A549 (cell line): ENCODE data around the gene ZBTB37. TPM values are rescaled to one million over a fixed set of nuclear protein-coding genes. Genes with fewer than 3 reads are reported as not detected.

ENCODE experiments used
- ATAC-seq, 2 experiments: fragments of 200-7000 bp in 1 of 2; fragments of >200 bp in 1 of 2; cut with Nextera tagmentation in 1 of 2; cut with Tn5 transposase in 1 of 2; 3 replicates each; pipeline versions ENCODE4 v1.8.0 to v1.9.1; 2018 to 2020; ENCODE audit warnings: mild to moderate bottlenecking in 1 of 2, moderate library complexity in 1 of 2
- CTCF ChIA-PET: fragments of 300-600 bp; sonication (Branson Sonifier 250); formaldehyde crosslinking; extraction: SDS; loops from one replicate; lab custom pipeline; 2021; ENCODE audit warnings: antibody characterized with exemption, inconsistent platforms; lab: Yijun Ruan, JAX
- POLR2A ChIA-PET: fragments of 350-600 bp; formaldehyde crosslinking; extraction: SDS; loops from one replicate; lab custom pipeline; 2021; ENCODE audit warnings: antibody characterized with exemption, inconsistent platforms; lab: Yijun Ruan, JAX
- DNase-seq, 2 experiments: peaks; one replicate each; pipeline versions ENCODE4 v3.0.0 to v3.0.0-alpha.2; 2011 to 2016; ENCODE audit warnings: low read depth in 1 of 2, low spot score in 1 of 2
- FAIRE-seq: peaks from 2 replicates; lab custom pipeline; 2011; peaks lifted over from hg19 to GRCh38; lab: Jason Lieb, UNC
- H3K27ac ChIP-seq, 2 experiments: fragments of >200 bp; sonication (Bioruptor Twin); formaldehyde crosslinking; 3 replicates each; pipeline ENCODE4 v1.5.1; 2016 to 2017
- H3K4me1 ChIP-seq: fragments of >200 bp; sonication (Bioruptor Twin); formaldehyde crosslinking; 3 replicates; pipeline ENCODE4 v1.6.1; 2016
- H3K4me2 ChIP-seq: fragments of >200 bp; sonication (Bioruptor Twin); formaldehyde crosslinking; 3 replicates; pipeline ENCODE4 v1.6.1; 2016
- H3K4me3 ChIP-seq: fragments of >200 bp; sonication (Bioruptor Twin); formaldehyde crosslinking; 3 replicates; pipeline ENCODE4 v1.5.1; 2016
- H3K9me3 ChIP-seq: fragments of >200 bp; sonication (Bioruptor Twin); formaldehyde crosslinking; 3 replicates; pipeline ENCODE4 v1.6.1; 2016
- BHLHE40 ChIP-seq: IDR thresholded peaks from 2 replicates; pipeline ENCODE4 v1.6.1; 2012; ENCODE audit warnings: low read depth, low read length, inconsistent platforms
- CBX2 ChIP-seq: fragments of 200-600 bp; sonication (generic); IDR thresholded peaks from 2 replicates; pipeline ENCODE4 v1.6.1; 2016; ENCODE audit warnings: low read depth, mild to moderate bottlenecking, borderline replicate concordance
- CBX8 ChIP-seq: fragments of 200-600 bp; sonication (generic); IDR thresholded peaks from 2 replicates; pipeline ENCODE4 v1.6.1; 2016
- CEBPB ChIP-seq, 2 experiments: fragments of >200 bp in 1 of 2; sonication (Bioruptor Twin) in 1 of 2; formaldehyde crosslinking in 1 of 2; IDR thresholded peaks; 2 replicates each; pipeline ENCODE4 v1.6.1; 2012 to 2016
- CHD4 ChIP-seq: fragments of 200-600 bp; sonication (generic); IDR thresholded peaks from 2 replicates; pipeline ENCODE4 v1.6.1; 2016; ENCODE audit warnings: antibody characterized with exemption, mild to moderate bottlenecking, borderline replicate concordance
- EHF ChIP-seq: fragments of 250-450 bp; sonication (Bioruptor Pico); IDR thresholded peaks from 2 replicates; pipeline ENCODE4 v1.5.0; 2020; ENCODE audit warnings: mild to moderate bottlenecking
- EHMT2 ChIP-seq: fragments of 200-600 bp; sonication (generic); IDR thresholded peaks from 2 replicates; pipeline ENCODE4 v1.6.1; 2016; ENCODE audit warnings: antibody characterized with exemption, low read depth, mild to moderate bottlenecking, moderate library complexity
- ESRRA ChIP-seq: fragments of 150-350 bp; IDR thresholded peaks from 2 replicates; pipeline ENCODE4 v1.6.1; 2014; ENCODE audit warnings: mild to moderate bottlenecking, low read length, borderline replicate concordance
- FOXS1 ChIP-seq: fragments of 250-450 bp; sonication (Bioruptor Pico); IDR thresholded peaks from 2 replicates; pipeline ENCODE4 v1.5.0; 2020; ENCODE audit warnings: mild to moderate bottlenecking, moderate library complexity
- HEYL ChIP-seq: fragments of 250-450 bp; sonication (Bioruptor Pico); IDR thresholded peaks from 2 replicates; pipeline ENCODE4 v1.8.0; 2021; ENCODE audit warnings: mild to moderate bottlenecking, moderate library complexity
- HOXA7 ChIP-seq: fragments of 250-450 bp; sonication (Bioruptor Pico); IDR thresholded peaks from 2 replicates; pipeline ENCODE4 v1.5.0; 2020; ENCODE audit warnings: mild to moderate bottlenecking, moderate library complexity
- KDM1A ChIP-seq: fragments of 200-600 bp; sonication (generic); IDR thresholded peaks from 2 replicates; pipeline ENCODE4 v1.6.1; 2016; ENCODE audit warnings: low read depth, mild to moderate bottlenecking
- MAFK ChIP-seq: fragments of 450-650 bp; IDR thresholded peaks from 2 replicates; pipeline ENCODE4 v1.6.1; 2014; ENCODE audit not compliant: partially characterized antibody
- MYC ChIP-seq: IDR thresholded peaks from 2 replicates; pipeline ENCODE4 v1.6.1; 2012; ENCODE audit warnings: mild to moderate bottlenecking, inconsistent platforms, low read length, improper control_type of control experiment, borderline replicate concordance
- NFE2L2 ChIP-seq: fragments of 150-350 bp; conservative IDR thresholded peaks from 2 replicates; pipeline ENCODE4 v1.6.1; 2014; ENCODE audit warnings: low read length
- NR3C1 ChIP-seq: fragments of >200 bp; sonication (Bioruptor Twin); formaldehyde crosslinking; IDR thresholded peaks from 3 replicates; pipeline ENCODE4 v1.6.1; 2017
- PHF8 ChIP-seq: fragments of 200-600 bp; sonication (generic); IDR thresholded peaks from 2 replicates; pipeline ENCODE4 v1.6.1; 2016; ENCODE audit warnings: low read depth, mild to moderate bottlenecking, antibody characterized with exemption, moderate library complexity, borderline replicate concordance
- POLR2A ChIP-seq: IDR thresholded peaks from 2 replicates; pipeline ENCODE4 v1.6.1; 2012; ENCODE audit warnings: mild to moderate bottlenecking, low read length
- RAD21 ChIP-seq, 2 experiments: fragments of >200 bp in 1 of 2; sonication (Bioruptor Twin) in 1 of 2; formaldehyde crosslinking in 1 of 2; IDR thresholded peaks in 1 of 2; conservative IDR thresholded peaks in 1 of 2; 2 replicates in 1 of 2; 3 replicates in 1 of 2; pipeline ENCODE4 v1.6.1; 2012 to 2018; ENCODE audit warnings: inconsistent platforms in 1 of 2
- RCOR1 ChIP-seq: fragments of 150-350 bp; IDR thresholded peaks from 2 replicates; pipeline ENCODE4 v1.6.1; 2014; ENCODE audit warnings: antibody characterized with exemption, low read length, low read depth
- RFX5 ChIP-seq: fragments of 450-650 bp; IDR thresholded peaks from 2 replicates; pipeline ENCODE4 v1.7.1; 2014; ENCODE audit warnings: antibody characterized with exemption, mild to moderate bottlenecking, moderate library complexity
- RNF2 ChIP-seq: fragments of 200-600 bp; sonication (generic); IDR thresholded peaks from 2 replicates; pipeline ENCODE4 v1.6.1; 2016; ENCODE audit warnings: low read depth, mild to moderate bottlenecking, antibody characterized with exemption, moderate library complexity, borderline replicate concordance
- SMC3 ChIP-seq: fragments of >200 bp; sonication (Bioruptor Twin); formaldehyde crosslinking; IDR thresholded peaks from 3 replicates; pipeline ENCODE4 v1.6.1; 2018; ENCODE audit warnings: inconsistent platforms
- SREBF2 ChIP-seq: fragments of 450-650 bp; IDR thresholded peaks from 2 replicates; pipeline ENCODE4 v1.6.1; 2014; ENCODE audit warnings: mild to moderate bottlenecking, moderate library complexity
- TFCP2L1 ChIP-seq: fragments of 250-450 bp; sonication (Bioruptor Pico); IDR thresholded peaks from 2 replicates; pipeline ENCODE4 v1.5.0; 2021; ENCODE audit warnings: mild to moderate bottlenecking
- TP53 ChIP-seq: fragments of 250-450 bp; sonication (Bioruptor Pico); IDR thresholded peaks from 2 replicates; pipeline ENCODE4 v1.5.0; 2021; ENCODE audit warnings: mild to moderate bottlenecking, moderate library complexity
- ZC3H11A ChIP-seq: fragments of 450-650 bp; IDR thresholded peaks from 2 replicates; pipeline ENCODE4 v1.6.1; 2014; ENCODE audit warnings: antibody characterized with exemption, mild to moderate bottlenecking
- ZNF302 ChIP-seq: fragments of 250-450 bp; sonication (Bioruptor Pico); IDR thresholded peaks from 2 replicates; pipeline ENCODE4 v1.9.0; 2021; ENCODE audit warnings: inconsistent platforms, mild to moderate bottlenecking, moderate library complexity
- ZSCAN20 ChIP-seq: fragments of 250-450 bp; sonication (Bioruptor Pico); IDR thresholded peaks from 2 replicates; pipeline ENCODE4 v1.8.0; 2022; ENCODE audit warnings: mild to moderate bottlenecking, moderate library complexity
- WGBS: methylation state at CpG from one replicate; pipeline ENCODE4 v1.1.6; 2017; ENCODE audit errors: missing lambda C conversion rate; 5-methylcytosine and 5-hydroxymethylcytosine counted together
- polyA plus RNA-seq, 4 experiments: library from polyadenylated mRNA; depleted of rRNA in 3 of 4; stranded (reverse); fragments of >200 nt; fragmentation: RNase III in 1 of 4; extraction: RNeasy Plus Mini Kit Qiagen cat#74134 plus additional on column Dnase treatment in 1 of 4; gene quantifications; 2 replicates in 3 of 4; 3 replicates in 1 of 4; pipeline ENCODE4 v1.2.3, GENCODE V29; 2011 to 2017

ZBTB37 gene
- polyA plus RNA-seq, 2 of the 4 experiments (the other 2 are of a cell fraction), result 1.0 to 3.0 TPM

- no peak for TF ChIP-seq CHD4
- TF ChIP-seq RNF2, result no peak
- TF ChIP-seq NFE2L2, result no peak
- no peak for TF ChIP-seq PHF8
- no peak for TF ChIP-seq HEYL (CRISPR knock-in tag)
- no peak for TF ChIP-seq FOXS1 (CRISPR knock-in tag)
- no peak for TF ChIP-seq ESRRA
- TF ChIP-seq TP53 (CRISPR knock-in tag), result no peak
- TF ChIP-seq BHLHE40, result no peak
- no peak for TF ChIP-seq MAFK
- TF ChIP-seq CBX8, result no peak
- no peak for TF ChIP-seq RFX5
- TF ChIP-seq ZSCAN20 (CRISPR knock-in tag), result no peak
- TF ChIP-seq KDM1A, result no peak
- no peak for TF ChIP-seq ZC3H11A
- H3K4me2 ChIP-seq, result no peak overlapping the region
- H3K4me3 ChIP-seq, result no peak overlapping the region
- H3K27ac ChIP-seq, result no peak overlapping the region
- CTCF ChIA-PET, result interaction anchor here (0.8 to 1.8 kb wide), 2 partner anchors 8 to 577 kb away, joined by 3 to 8 read pairs; partner anchors contain the start of genes CENPL and DARS2
- POLR2A ChIA-PET, result no interaction called here
- no peak for ATAC-seq
- H3K4me1 ChIP-seq, result no peaks in the 10 kb centered on the region; the same call in 2 of the 3 replicates
- 97% methylated on average over 1 of the region's 1 CpG for WGBS
- no peaks in the 10 kb centered on the region for H3K9me3 ChIP-seq
- no peak for DNase-seq
- FAIRE-seq, result no peak
These were observed 35.4 kb upstream of the ZBTB37 start for GRCh38 chr1:173832748-173833147.

- WGBS, result 80% methylated on average over 4 of the region's 4 CpGs
- TF ChIP-seq EHF (no peak), SMC3 (no peak), FOXS1 (CRISPR knock-in tag) (no peak), HOXA7 (CRISPR knock-in tag) (no peak), NR3C1 (no peak), RAD21 (conservative IDR thresholded peaks at IDR 0.05 in 1 of 2, IDR thresholded peaks at IDR 0.05 in 1 of 2) (no peak), SREBF2 (no peak), ZNF302 (CRISPR knock-in tag) (no peak), CBX2 (no peak), EHMT2 (no peak), MYC (no peak), RCOR1 (no peak), POLR2A (no peak), HEYL (CRISPR knock-in tag) (no peak), TFCP2L1 (CRISPR knock-in tag) (no peak), KDM1A (no peak), CEBPB (IDR thresholded peaks at IDR 0.05) (no peak)
- Histone ChIP-seq H3K4me1 (no peaks in the 10 kb centered on the region), H3K4me2 (no peak overlapping the region), H3K9me3 (no peaks in the 10 kb centered on the region), H3K27ac (no peak overlapping the region), H3K4me3 (no peak overlapping the region)
- DNase-seq (no peak), ATAC-seq (no peak), FAIRE-seq (no peak)
- POLR2A ChIA-PET, result interaction anchor here (2.5 kb wide), 1 partner anchor 16 kb away, joined by 16 read pairs; the partner anchor contains the start of genes GAS5 and ZBTB37
- CTCF ChIA-PET, result interaction anchor here (1.0 to 1.2 kb wide), 3 partner anchors 12 to 20 kb away, joined by 3 to 5 read pairs (median 4); partner anchors contain the start of genes GAS5 and ZBTB37
These were observed 16.1 kb upstream of the ZBTB37 start for GRCh38 chr1:173852105-173852504.
